GM23248 (cell line): ENCODE results near the gene SP3. TPM values are rescaled to one million over a fixed set of nuclear protein-coding genes. Genes with fewer than 3 reads are reported as not detected.

Experiments used
- DNase-seq: peaks from one replicate; pipeline ENCODE4 v3.0.0-alpha.2; 2015
- H2AFZ ChIP-seq: fragments of 200-600 bp; sonication (generic); 2 replicates; pipeline ENCODE4 v1.6.1; 2016; ENCODE audit warnings: antibody characterized with exemption
- H3F3A ChIP-seq: fragments of 200-600 bp; sonication (generic); 2 replicates; pipeline ENCODE4 v1.6.1; 2016; ENCODE audit warnings: mild to moderate bottlenecking, antibody characterized with exemption, mixed run types; ENCODE audit not compliant: insufficient read depth
- H3K27ac ChIP-seq: fragments of 200-600 bp; sonication (generic); 2 replicates; pipeline ENCODE4 v1.5.1; 2016; ENCODE audit warnings: mild to moderate bottlenecking
- H3K27me3 ChIP-seq: fragments of 200-600 bp; sonication (generic); replicated peaks from 2 replicates; pipeline ENCODE4 v1.6.1; 2016; ENCODE audit warnings: mild to moderate bottlenecking; ENCODE audit not compliant: insufficient read depth
- H3K36me3 ChIP-seq: fragments of 200-600 bp; sonication (generic); 2 replicates; pipeline ENCODE4 v1.6.1; 2016; ENCODE audit warnings: low read depth, mild to moderate bottlenecking
- H3K4me1 ChIP-seq: fragments of 200-600 bp; sonication (generic); 2 replicates; pipeline ENCODE4 v1.6.1; 2016; ENCODE audit warnings: mild to moderate bottlenecking; ENCODE audit not compliant: insufficient read depth
- H3K4me2 ChIP-seq: fragments of 200-600 bp; sonication (generic); one replicate; pipeline ENCODE4 v1.6.1; 2016; ENCODE audit warnings: mild to moderate bottlenecking; ENCODE audit not compliant: unreplicated experiment
- H3K4me3 ChIP-seq: fragments of 200-600 bp; sonication (generic); 2 replicates; pipeline ENCODE4 v1.5.1; 2016; ENCODE audit warnings: mild to moderate bottlenecking
- H3K79me2 ChIP-seq: fragments of 200-600 bp; sonication (generic); 2 replicates; pipeline ENCODE4 v1.6.1; 2016; ENCODE audit warnings: mild to moderate bottlenecking; ENCODE audit not compliant: insufficient read depth
- H3K9ac ChIP-seq: fragments of 200-600 bp; sonication (generic); 2 replicates; pipeline ENCODE4 v1.6.1; 2016; ENCODE audit warnings: mild to moderate bottlenecking
- H3K9me2 ChIP-seq: fragments of 200-600 bp; sonication (generic); 2 replicates; pipeline ENCODE4 v1.6.1; 2016; ENCODE audit warnings: mixed run types, mild to moderate bottlenecking, moderate library complexity; ENCODE audit not compliant: insufficient read depth
- H3K9me3 ChIP-seq: fragments of 200-600 bp; sonication (generic); one replicate; pipeline ENCODE4 v1.6.1; 2017; ENCODE audit warnings: low read depth
- H4K20me1 ChIP-seq: fragments of 200-600 bp; sonication (generic); 2 replicates; pipeline ENCODE4 v1.6.0; 2016; ENCODE audit not compliant: insufficient read depth
- EZH2 ChIP-seq: fragments of 200-600 bp; sonication (generic); IDR thresholded peaks from 2 replicates; pipeline ENCODE4 v1.6.1; 2018; ENCODE audit warnings: antibody characterized with exemption, mild to moderate bottlenecking; ENCODE audit not compliant: insufficient read depth, poor library complexity, severe bottlenecking
- EZH2phosphoT487 ChIP-seq: fragments of 200-600 bp; sonication (generic); IDR thresholded peaks from 2 replicates; pipeline ENCODE4 v1.6.1; 2018; ENCODE audit warnings: antibody characterized with exemption, moderate library complexity, mild to moderate bottlenecking, low read depth; ENCODE audit not compliant: insufficient read depth
- WGBS, 2 experiments: methylation state at CpG; one replicate each; pipeline ENCODE4 v1.1.6; 2015 to 2017; ENCODE audit warnings: low lambda C conversion rate in 2 of 2, low coverage in 1 of 2; ENCODE audit errors: missing lambda C conversion rate in 2 of 2; 5-methylcytosine and 5-hydroxymethylcytosine counted together
- in situ Hi-C: fragments of 300-500 bp; cut with MboI; formaldehyde crosslinking; loops from 2 replicates; pipeline ENCODE4 v1.15.0; 2020
- polyA plus RNA-seq: library from polyadenylated mRNA; unstranded; fragments of >200 nt; fragmentation: Nextera tagmentation; extraction: Ambion mirVana; gene quantifications from 2 replicates; pipeline ENCODE4 v1.2.1, GENCODE V29; 2016
- total RNA-seq: library from RNA; depleted of rRNA; stranded (reverse); fragments of >200 nt; shearing (Covaris generic); gene quantifications from 2 replicates; pipeline ENCODE4 v1.2.3, GENCODE V29; 2014

Gene SP3
- total and polyA plus RNA-seq, 2 experiments from 2014 or later, result 27.7 to 78.8 TPM

DNA sequence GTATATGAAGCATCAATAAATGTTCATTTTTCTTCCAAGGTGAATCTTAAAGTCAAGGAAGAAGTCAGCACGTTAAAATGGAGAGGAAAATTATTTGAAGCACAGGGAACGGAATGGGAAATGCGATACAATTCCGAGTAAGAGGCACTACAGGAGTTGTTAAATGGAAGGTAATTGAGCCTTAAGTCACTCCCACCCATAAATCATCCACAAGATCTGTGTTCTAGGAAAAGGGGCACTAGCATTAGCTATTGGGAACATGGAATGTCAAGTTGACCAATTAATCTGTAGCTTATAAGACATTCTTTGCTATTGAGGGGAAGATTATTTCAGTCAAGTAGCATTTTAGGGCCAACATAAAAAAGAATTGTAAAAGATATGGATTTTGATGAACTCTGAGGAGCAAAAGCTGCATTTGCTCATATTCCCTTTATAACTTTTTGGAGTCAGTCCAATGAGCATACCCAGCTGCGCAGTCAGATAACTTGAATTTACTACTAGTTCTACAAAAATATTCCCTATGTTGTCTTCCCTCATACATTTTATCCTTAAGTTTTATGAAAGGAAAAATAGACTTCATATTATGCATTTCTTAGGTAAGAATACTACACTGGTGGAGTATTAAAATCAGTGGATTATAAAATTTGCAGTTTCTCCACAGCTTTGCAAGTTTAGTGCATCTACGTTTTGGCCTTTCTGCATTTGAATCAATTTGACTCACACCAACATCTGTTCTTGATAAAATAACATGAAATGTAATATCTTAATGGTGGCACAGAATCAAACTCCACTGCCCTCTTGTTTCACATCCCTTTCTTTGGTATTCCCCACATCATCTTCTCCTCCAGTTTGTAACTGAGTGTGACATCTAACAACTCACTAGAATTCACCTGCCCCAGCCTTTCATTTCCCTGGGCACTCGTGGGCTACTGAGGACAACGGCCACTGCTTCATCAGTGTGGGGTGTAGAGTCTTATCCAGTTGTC, 95.6 kb downstream of the SP3 start:
- H3K4me1 ChIP-seq, result peaks cover 7% of the 10 kb centered on the region; the same call in 1 of the 2 replicates
- WGBS, 2 experiments, result 62 to 66% methylated on average over 8 of the region's 8 CpGs
- no peak for TF ChIP-seq EZH2phosphoT487
- no peak for TF ChIP-seq EZH2
- peaks cover 24% of the 10 kb centered on the region for H3K27me3 ChIP-seq
- in situ Hi-C loops, result no loop called here
- no peak overlapping the region for H3K4me2 ChIP-seq
- no peak overlapping the region for H2AFZ ChIP-seq
- no peaks in the 10 kb centered on the region for H4K20me1 ChIP-seq
- no peaks in the 10 kb centered on the region for H3K9me2 ChIP-seq
- no peaks in the 10 kb centered on the region for H3F3A ChIP-seq
- H3K9ac ChIP-seq, result no peak overlapping the region
- peak; percentile 27 for DNase-seq
- no peak overlapping the region for H3K4me3 ChIP-seq
- no peaks in the 10 kb centered on the region for H3K36me3 ChIP-seq
- no peak overlapping the region for H3K27ac ChIP-seq
- H3K9me3 ChIP-seq, result no peaks in the 10 kb centered on the region
- no peaks in the 10 kb centered on the region for H3K79me2 ChIP-seq

DNA sequence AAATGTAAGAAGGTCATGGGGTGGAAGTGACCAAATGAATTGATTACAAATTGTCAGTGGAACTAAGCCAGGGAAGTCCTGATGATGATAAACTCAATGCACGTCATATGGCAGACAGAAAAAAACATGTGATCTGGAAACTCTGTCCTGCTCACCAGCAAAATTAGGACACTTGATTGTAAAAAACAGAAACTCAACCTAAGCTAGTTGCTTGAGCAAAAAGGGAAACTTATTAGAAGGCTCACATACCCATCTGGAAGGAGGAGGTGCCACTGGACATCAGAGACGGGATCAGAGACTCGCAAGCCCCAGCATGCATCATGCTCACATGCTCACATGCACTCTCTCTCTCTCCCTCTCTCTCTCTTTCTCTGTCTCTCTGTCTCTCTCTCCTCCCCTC, 96.8 kb downstream of the SP3 start:
- 42 to 43% methylated on average over 3 of the region's 3 CpGs for WGBS, 2 experiments
- Histone ChIP-seq H3K9me3 (no peaks in the 10 kb centered on the region), H3K79me2 (no peaks in the 10 kb centered on the region), H3K27ac (no peak overlapping the region), H3K9me2 (no peaks in the 10 kb centered on the region), H4K20me1 (no peaks in the 10 kb centered on the region), H2AFZ (no peak overlapping the region), H3K4me3 (no peak overlapping the region), H3F3A (no peaks in the 10 kb centered on the region), H3K36me3 (no peaks in the 10 kb centered on the region), H3K9ac (no peak overlapping the region), H3K4me1 (peaks cover 7% of the 10 kb centered on the region; the same call in 1 of the 2 replicates), H3K27me3 (peaks cover 26% of the 10 kb centered on the region), H3K4me2 (no peak overlapping the region)
- TF ChIP-seq EZH2phosphoT487 (no peak), EZH2 (no peak)
- in situ Hi-C loops, result no loop called here
- no peak for DNase-seq

DNA sequence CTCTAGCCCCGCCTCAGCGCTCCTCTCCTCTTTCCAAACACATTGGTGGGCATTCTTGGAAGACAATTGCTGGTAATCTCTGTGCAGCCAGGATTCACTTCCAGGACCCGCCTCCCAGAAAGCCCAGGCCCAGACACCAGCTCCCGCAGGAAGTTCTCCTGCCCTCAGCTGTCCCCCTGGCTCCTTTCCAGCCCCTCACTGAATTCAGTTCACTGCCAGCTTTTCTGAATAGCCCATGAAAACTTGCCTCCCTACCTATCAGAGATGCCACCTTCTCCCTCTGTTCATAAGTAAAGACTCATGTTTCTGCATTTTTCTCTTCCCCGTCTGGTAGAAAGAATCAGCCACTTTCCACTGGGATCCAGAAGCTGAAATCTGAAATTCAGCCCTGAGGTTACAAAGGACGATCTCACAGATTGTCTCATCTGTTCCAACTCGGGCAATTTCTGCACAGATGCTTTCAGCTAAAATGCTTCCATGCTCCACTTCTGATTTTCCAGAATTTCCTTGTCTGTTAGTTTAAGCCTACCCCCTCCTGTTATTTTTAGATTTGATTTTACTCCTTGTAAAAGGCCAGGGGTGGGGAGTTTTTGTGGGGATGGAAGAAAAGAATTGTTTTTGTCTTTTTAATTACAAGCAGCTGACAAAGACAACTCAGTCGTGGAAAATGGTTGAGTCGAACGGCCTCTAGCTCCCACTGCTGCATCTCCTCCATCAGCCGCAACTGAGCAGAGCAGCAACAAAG, 98.1 kb downstream of the SP3 start:
- Histone ChIP-seq H2AFZ (no peak overlapping the region; the same call in 1 of the 2 replicates), H3K9me3 (no peaks in the 10 kb centered on the region), H3K4me1 (peaks cover 7% of the 10 kb centered on the region; the same call in 1 of the 2 replicates), H4K20me1 (no peaks in the 10 kb centered on the region), H3K36me3 (no peaks in the 10 kb centered on the region), H3K4me3 (no peak overlapping the region), H3F3A (no peaks in the 10 kb centered on the region), H3K9ac (no peak overlapping the region), H3K27me3 (peaks cover 26% of the 10 kb centered on the region), H3K4me2 (no peak overlapping the region), H3K79me2 (no peaks in the 10 kb centered on the region), H3K9me2 (no peaks in the 10 kb centered on the region), H3K27ac (no peak overlapping the region)
- 11 to 12% methylated on average over 11 of the region's 11 CpGs for WGBS, 2 experiments
- in situ Hi-C loops, result no loop called here
- TF ChIP-seq EZH2 (peak; percentile 33), EZH2phosphoT487 (no peak)
- DNase-seq, result peak; percentile 29
